Small intestine (tissue), 7 donors: ENCODE data around the gene UBE3D. TPM values are rescaled to one million over a fixed set of nuclear protein-coding genes. Genes with fewer than 3 reads are reported as not detected.

ENCODE experiments used
- DNase-seq, 2 donors: peaks; one replicate each; pipeline versions ENCODE4 v3.0.0 to v3.0.0-alpha.2; 2013
- FAIRE-seq: peaks from 2 replicates; lab custom pipeline; 2012; peaks lifted over from hg19 to GRCh38; lab: Jason Lieb, UNC
- H3K27ac ChIP-seq, 3 donors: one replicate each; pipeline ENCODE4 v1.5.1; 2013; ENCODE audit warnings: low read length in 2 of 3, mild to moderate bottlenecking in 2 of 3, control low read depth in 1 of 3, inconsistent platforms in 1 of 3, low read depth in 1 of 3, moderate library complexity in 1 of 3
- H3K27me3 ChIP-seq, 3 donors: one replicate each; pipeline ENCODE4 v1.6.1; 2013; ENCODE audit warnings: low read length in 3 of 3, inconsistent platforms in 1 of 3; ENCODE audit not compliant: control insufficient read depth in 3 of 3, insufficient read depth in 3 of 3
- H3K36me3 ChIP-seq, 3 donors: one replicate each; pipeline ENCODE4 v1.6.1; 2013; ENCODE audit warnings: low read length in 3 of 3, inconsistent platforms in 1 of 3, low read depth in 1 of 3, mild to moderate bottlenecking in 1 of 3, moderate library complexity in 1 of 3; ENCODE audit not compliant: control insufficient read depth in 3 of 3, insufficient read depth in 2 of 3
- H3K4me1 ChIP-seq, 3 donors: one replicate each; pipeline ENCODE4 v1.6.1; 2013; ENCODE audit warnings: low read length in 2 of 3, inconsistent platforms in 1 of 3, low read depth in 1 of 3, mild to moderate bottlenecking in 1 of 3, moderate library complexity in 1 of 3; ENCODE audit not compliant: control insufficient read depth in 3 of 3, insufficient read depth in 2 of 3
- H3K4me3 ChIP-seq, 3 donors: one replicate each; pipeline ENCODE4 v1.5.1; 2013; ENCODE audit warnings: low read length in 3 of 3, control low read depth in 1 of 3, inconsistent platforms in 1 of 3, low read depth in 1 of 3, mild to moderate bottlenecking in 1 of 3, moderate library complexity in 1 of 3
- H3K9me3 ChIP-seq, 2 donors: one replicate each; pipeline ENCODE4 v1.6.1; 2013; ENCODE audit warnings: low read depth in 1 of 2, low read length in 1 of 2; ENCODE audit not compliant: control insufficient read depth in 2 of 2, insufficient read depth in 1 of 2
- WGBS, 3 donors: extraction: QIAGEN DNeasy Blood & Tissue Kit; methylation state at CpG; one replicate each; pipeline ENCODE4 v1.1.7; 2013; 5-methylcytosine and 5-hydroxymethylcytosine counted together
- polyA plus RNA-seq, 4 donors: library from polyadenylated mRNA; stranded (reverse) in 3 of 4; unstranded in 1 of 4; fragments of 200-250 nt in 3 of 4; fragments of 120-200 nt in 1 of 4; gene quantifications; one replicate each; pipeline versions ENCODE4 v1.2.1 to v1.2.3, GENCODE V29; 2013
- donor health status: healthy with polysubstance abuse.
- donor health status: control.
- donor health status: control.
- donor health status: Bipolar disorder and iron deficiency.
- donor health status: healthy.

UBE3D gene
- polyA plus RNA-seq, 4 donors: 0.54 to 8.0 (median 4.0) TPM

- DNase-seq (no peak), FAIRE-seq (no peak)
- 74 to 78% (median 75%) methylated on average over 2 of the region's 2 CpGs for WGBS, 3 donors
- no peaks in the 10 kb centered on the region for H3K9me3 ChIP-seq
- no peaks in the 10 kb centered on the region for H3K27me3 ChIP-seq
- H3K4me3 ChIP-seq: no peak overlapping the region
- H3K27ac ChIP-seq: no peak overlapping the region
- H3K36me3 ChIP-seq: peaks cover 0 to 2% (median 0%) of the 10 kb centered on the region in 3 donors
- no peaks in the 10 kb centered on the region for H3K4me1 ChIP-seq
Observed at GRCh38 chr6:83006270-83006905, 59.3 kb downstream of the UBE3D start.

- no peak overlapping the region for H3K27ac ChIP-seq
- no peak overlapping the region for H3K4me3 ChIP-seq
- no peaks in the 10 kb centered on the region for H3K9me3 ChIP-seq
- DNase-seq (no peak), FAIRE-seq (no peak)
- no peaks in the 10 kb centered on the region for H3K36me3 ChIP-seq
- no peaks in the 10 kb centered on the region for H3K27me3 ChIP-seq
- no peaks in the 10 kb centered on the region for H3K4me1 ChIP-seq
Observed at GRCh38 chr6:82996156-82996555, 69.5 kb downstream of the UBE3D start.

GRCh38 chr6:82995066-82995465, 70.6 kb downstream of the UBE3D start:
- Histone ChIP-seq H3K27me3 (no peaks in the 10 kb centered on the region), H3K4me1 (no peaks in the 10 kb centered on the region), H3K27ac (no peak overlapping the region), H3K4me3 (no peak overlapping the region), H3K36me3 (no peaks in the 10 kb centered on the region), H3K9me3 (no peaks in the 10 kb centered on the region)
- no peak for DNase-seq
- 71 to 89% (median 77%) methylated on average over 3 of the region's 3 CpGs for WGBS, 3 donors
- FAIRE-seq: no peak

GRCh38 chr6:82989736-82990290, 75.8 kb downstream of the UBE3D start:
- Histone ChIP-seq H3K36me3 (no peaks in the 10 kb centered on the region), H3K9me3 (no peaks in the 10 kb centered on the region), H3K4me1 (no peaks in the 10 kb centered on the region), H3K27ac (no peak overlapping the region), H3K4me3 (no peak overlapping the region), H3K27me3 (no peaks in the 10 kb centered on the region)
- FAIRE-seq (no peak), DNase-seq (no peak)

GRCh38 chr6:82988930-82989351, 76.7 kb downstream of the UBE3D start:
- no peaks in the 10 kb centered on the region for H3K9me3 ChIP-seq

GRCh38 chr6:82987951-82988350, 77.7 kb downstream of the UBE3D start:
- DNase-seq (no peak), FAIRE-seq (peak; percentile 64)
- Histone ChIP-seq H3K27me3 (no peaks in the 10 kb centered on the region), H3K4me1 (no peaks in the 10 kb centered on the region), H3K4me3 (no peak overlapping the region), H3K36me3 (no peaks in the 10 kb centered on the region), H3K9me3 (no peaks in the 10 kb centered on the region), H3K27ac (no peak overlapping the region)
- WGBS, 3 donors: 57 to 62% (median 59%) methylated on average over 3 of the region's 3 CpGs

More at GRCh38 chr6:82988930-82989351, 76.7 kb downstream of the UBE3D start:
- WGBS, 3 donors: 47 to 67% (median 62%) methylated on average over 2 of the region's 2 CpGs
- Histone ChIP-seq H3K4me1 (no peaks in the 10 kb centered on the region), H3K27ac (no peak overlapping the region), H3K36me3 (no peaks in the 10 kb centered on the region), H3K4me3 (no peak overlapping the region), H3K27me3 (no peaks in the 10 kb centered on the region)
- FAIRE-seq: no peak
- no peak for DNase-seq

GRCh38 chr6:82987416-82987815, 78.2 kb downstream of the UBE3D start:
- Histone ChIP-seq H3K27me3 (no peaks in the 10 kb centered on the region), H3K4me1 (no peaks in the 10 kb centered on the region), H3K4me3 (no peak overlapping the region), H3K9me3 (no peaks in the 10 kb centered on the region), H3K27ac (no peak overlapping the region), H3K36me3 (no peaks in the 10 kb centered on the region)
- 89 to 90% (median 90%) methylated on average over 2 of the region's 2 CpGs for WGBS, 3 donors
- DNase-seq (no peak), FAIRE-seq (no peak)

- Histone ChIP-seq H3K9me3 (no peaks in the 10 kb centered on the region), H3K4me1 (no peaks in the 10 kb centered on the region), H3K4me3 (no peak overlapping the region), H3K36me3 (no peaks in the 10 kb centered on the region), H3K27ac (no peak overlapping the region), H3K27me3 (no peaks in the 10 kb centered on the region)
- DNase-seq (no peak), FAIRE-seq (no peak)
Observed at GRCh38 chr6:82984720-82985119, 80.9 kb downstream of the UBE3D start.

GRCh38 chr6:82980086-82980485, 85.6 kb downstream of the UBE3D start:
- FAIRE-seq (no peak), DNase-seq (no peak)
- H3K9me3 ChIP-seq: no peaks in the 10 kb centered on the region
- H3K36me3 ChIP-seq: peaks cover 0 to 2% (median 0%) of the 10 kb centered on the region in 3 donors
- no peak overlapping the region for H3K27ac ChIP-seq
- 69 to 71% (median 71%) methylated on average over 1 of the region's 1 CpG for WGBS, 3 donors
- no peak overlapping the region for H3K4me3 ChIP-seq
- H3K4me1 ChIP-seq: no peaks in the 10 kb centered on the region
- H3K27me3 ChIP-seq: no peaks in the 10 kb centered on the region
